ENCODE results near the gene MED14. TPM values are rescaled to one million over a fixed set of nuclear protein-coding genes. Genes with fewer than 3 reads are reported as not detected.

Gene MED14
- total RNA-seq, 1 donor from 2014 or later: 48.2 TPM

- Mint-ChIP-seq H3K27me3 (no peaks in the 10 kb centered on the region), H3K36me3 (ENCODE audit: low read depth) (peaks cover 33% of the 10 kb centered on the region), H3K4me1 (no peaks in the 10 kb centered on the region), H3K27ac (no peak overlapping the region), H3K9me3 (no peaks in the 10 kb centered on the region), H3K4me3 (no peak overlapping the region)
- intact Hi-C loops (cut with micrococcal nuclease): no loop called here
- DNase-seq: no peak
Measured at GRCh38 chrX:40663880-40664630, 71.3 kb downstream of the MED14 start.

GRCh38 chrX:40663078-40663740, 72.1 kb downstream of the MED14 start:
- no peak for DNase-seq
- peaks cover 33% of the 10 kb centered on the region for H3K36me3 Mint-ChIP-seq (ENCODE audit: low read depth)
- intact Hi-C loops (cut with micrococcal nuclease): no loop called here
- no peaks in the 10 kb centered on the region for H3K9me3 Mint-ChIP-seq
- no peaks in the 10 kb centered on the region for H3K4me1 Mint-ChIP-seq
- no peaks in the 10 kb centered on the region for H3K27me3 Mint-ChIP-seq
- H3K27ac Mint-ChIP-seq: peak overlapping the region; percentile 72
- H3K4me3 Mint-ChIP-seq: no peak overlapping the region

- no peaks in the 10 kb centered on the region for H3K4me1 Mint-ChIP-seq
- no peak overlapping the region for H3K27ac Mint-ChIP-seq
- no peak overlapping the region for H3K4me3 Mint-ChIP-seq
Measured at GRCh38 chrX:40661489-40661888, 73.9 kb downstream of the MED14 start.

GRCh38 chrX:40660381-40660780, 75.0 kb downstream of the MED14 start:
- intact Hi-C loops (cut with micrococcal nuclease): no loop called here
- H3K9me3 Mint-ChIP-seq: no peaks in the 10 kb centered on the region
- H3K4me1 Mint-ChIP-seq: no peaks in the 10 kb centered on the region
- H3K27me3 Mint-ChIP-seq: no peaks in the 10 kb centered on the region
- peaks cover 18% of the 10 kb centered on the region for H3K36me3 Mint-ChIP-seq (ENCODE audit: low read depth)
- no peak for DNase-seq
- H3K4me3 Mint-ChIP-seq: no peak overlapping the region
- no peak overlapping the region for H3K27ac Mint-ChIP-seq

More at GRCh38 chrX:40661489-40661888, 73.9 kb downstream of the MED14 start:
- intact Hi-C loops (cut with micrococcal nuclease): no loop called here
- no peaks in the 10 kb centered on the region for H3K9me3 Mint-ChIP-seq
- no peak for DNase-seq
- H3K36me3 Mint-ChIP-seq (ENCODE audit: low read depth): peaks cover 21% of the 10 kb centered on the region
- H3K27me3 Mint-ChIP-seq: no peaks in the 10 kb centered on the region

- intact Hi-C loops (cut with micrococcal nuclease): no loop called here
- H3K36me3 Mint-ChIP-seq (ENCODE audit: low read depth): peaks cover 10% of the 10 kb centered on the region
Measured at GRCh38 chrX:40653535-40653934, 81.8 kb downstream of the MED14 start.

GRCh38 chrX:40652664-40653063, 82.7 kb downstream of the MED14 start:
- Mint-ChIP-seq H3K9me3 (no peaks in the 10 kb centered on the region), H3K4me3 (no peak overlapping the region), H3K36me3 (ENCODE audit: low read depth) (peaks cover 10% of the 10 kb centered on the region), H3K27ac (no peak overlapping the region), H3K4me1 (peaks cover 3% of the 10 kb centered on the region), H3K27me3 (no peaks in the 10 kb centered on the region)
- intact Hi-C loops (cut with micrococcal nuclease): no loop called here
- DNase-seq: no peak

More at GRCh38 chrX:40653535-40653934, 81.8 kb downstream of the MED14 start:
- Mint-ChIP-seq H3K4me1 (peaks cover 2% of the 10 kb centered on the region), H3K4me3 (no peak overlapping the region), H3K27me3 (no peaks in the 10 kb centered on the region), H3K9me3 (no peaks in the 10 kb centered on the region), H3K27ac (no peak overlapping the region)
- DNase-seq: no peak

GRCh38 chrX:40651620-40652223, 83.6 kb downstream of the MED14 start:
- Mint-ChIP-seq H3K4me1 (peaks cover 4% of the 10 kb centered on the region), H3K36me3 (ENCODE audit: low read depth) (peaks cover 10% of the 10 kb centered on the region), H3K27ac (no peak overlapping the region), H3K4me3 (no peak overlapping the region), H3K27me3 (no peaks in the 10 kb centered on the region), H3K9me3 (no peaks in the 10 kb centered on the region)
- DNase-seq: peak; percentile 89
- intact Hi-C loops (cut with micrococcal nuclease): loop anchor here (1.0 kb wide), 1 partner anchor 143 kb away; no protein-coding TSS in a partner anchor

- H3K9me3 Mint-ChIP-seq: no peaks in the 10 kb centered on the region
- H3K4me1 Mint-ChIP-seq: peaks cover 21% of the 10 kb centered on the region
- H3K27ac Mint-ChIP-seq: peak within 1 kb of the TSS; percentile 92
- H3K27me3 Mint-ChIP-seq: no peaks in the 10 kb centered on the region
- H3K36me3 Mint-ChIP-seq (ENCODE audit: low read depth): peaks cover 22% of the 10 kb centered on the region
- peak within 1 kb of the TSS; percentile 91 for H3K4me3 Mint-ChIP-seq
- intact Hi-C loops (cut with micrococcal nuclease): loop anchor here (1.0 to 10.0 kb wide), 8 partner anchors 67 to 1845 kb away; partner anchors contain the start of genes ATP6AP2, DDX3X, MID1IP1 and USP9X
- DNase-seq: peak; percentile 97
Measured at GRCh38 chrX:40647307-40648197, 87.8 kb downstream of the MED14 start, which contains the start of gene CXorf38. CXorf38 (minus strand) TSS chrX:40647561; CDS start chrX:40647520, 41 bp downstream.

- Mint-ChIP-seq H3K27me3 (no peaks in the 10 kb centered on the region), H3K9me3 (no peaks in the 10 kb centered on the region), H3K4me3 (peak overlapping the region; percentile 91), H3K36me3 (ENCODE audit: low read depth) (peaks cover 29% of the 10 kb centered on the region), H3K27ac (peak overlapping the region; percentile 90), H3K4me1 (peaks cover 27% of the 10 kb centered on the region)
- peak; percentile 78 for DNase-seq
- intact Hi-C loops (cut with micrococcal nuclease): loop anchor here (1.0 to 10.0 kb wide), 8 partner anchors 66 to 1844 kb away; partner anchors contain the start of genes ATP6AP2, DDX3X, MID1IP1 and USP9X
Measured at GRCh38 chrX:40646489-40647306, 88.6 kb downstream of the MED14 start.

- intact Hi-C loops (cut with micrococcal nuclease): loop anchor here (5.0 to 10.0 kb wide), 5 partner anchors 440 to 1843 kb away; partner anchors contain the start of genes DDX3X, MID1IP1 and USP9X
- peaks cover 25% of the 10 kb centered on the region for H3K36me3 Mint-ChIP-seq (ENCODE audit: low read depth)
- peak; percentile 80 for DNase-seq
- H3K9me3 Mint-ChIP-seq: no peaks in the 10 kb centered on the region
- H3K27ac Mint-ChIP-seq: peak overlapping the region; percentile 96
- no peaks in the 10 kb centered on the region for H3K27me3 Mint-ChIP-seq
- H3K4me3 Mint-ChIP-seq: peak overlapping the region; percentile 94
- peaks cover 26% of the 10 kb centered on the region for H3K4me1 Mint-ChIP-seq
Measured at GRCh38 chrX:40644821-40645358, 90.5 kb downstream of the MED14 start.

- peak overlapping the region; percentile 67 for H3K4me3 Mint-ChIP-seq
- intact Hi-C loops (cut with micrococcal nuclease): loop anchor here (10.0 kb wide), 2 partner anchors 441 to 539 kb away; partner anchors contain the start of gene USP9X
- H3K27me3 Mint-ChIP-seq: no peaks in the 10 kb centered on the region
- no peaks in the 10 kb centered on the region for H3K9me3 Mint-ChIP-seq
- H3K36me3 Mint-ChIP-seq (ENCODE audit: low read depth): peaks cover 25% of the 10 kb centered on the region
- DNase-seq: no peak
- H3K4me1 Mint-ChIP-seq: peaks cover 28% of the 10 kb centered on the region
- peak overlapping the region; percentile 68 for H3K27ac Mint-ChIP-seq
Measured at GRCh38 chrX:40644176-40644575, 91.2 kb downstream of the MED14 start.

GRCh38 chrX:40637687-40638086, 97.7 kb downstream of the MED14 start:
- no peak for DNase-seq
- Mint-ChIP-seq H3K36me3 (ENCODE audit: low read depth) (peaks cover 52% of the 10 kb centered on the region), H3K27ac (no peak overlapping the region), H3K9me3 (no peaks in the 10 kb centered on the region), H3K4me3 (no peak overlapping the region), H3K4me1 (peaks cover 23% of the 10 kb centered on the region), H3K27me3 (no peaks in the 10 kb centered on the region)
- intact Hi-C loops (cut with micrococcal nuclease): no loop called here

Data from activated CD4-positive, alpha-beta T cell treated with anti-CD3 and anti-CD28 coated beads, Interleukin-2, amount 10 ng/mL, durations not matched to agents 24 days and 14 days (primary cell).